KMS-11 (cell line): Measurements from ENCODE around the gene FRMD1.

ENCODE experiments used
- H2AFZ ChIP-seq: fragments of 200-600 bp; sonication (generic); 2 replicates; pipeline ENCODE4 v1.6.1; 2016; ENCODE audit warnings: antibody characterized with exemption, mixed run types, low read depth
- H3K27ac ChIP-seq: fragments of 200-600 bp; sonication (generic); 2 replicates; pipeline ENCODE4 v1.6.1; 2016; ENCODE audit warnings: mild to moderate bottlenecking, mixed run types
- H3K27me3 ChIP-seq: fragments of 200-600 bp; sonication (generic); 2 replicates; pipeline ENCODE4 v1.6.1; 2017; ENCODE audit warnings: mild to moderate bottlenecking, low read depth, mixed run types, moderate library complexity; ENCODE audit not compliant: insufficient read depth
- H3K36me3 ChIP-seq: fragments of 200-600 bp; sonication (generic); 2 replicates; pipeline ENCODE4 v1.6.1; 2017; ENCODE audit warnings: mild to moderate bottlenecking, mixed run types; ENCODE audit not compliant: insufficient read depth
- H3K4me1 ChIP-seq: fragments of 200-600 bp; sonication (generic); 2 replicates; pipeline ENCODE4 v1.6.1; 2016; ENCODE audit warnings: mild to moderate bottlenecking, low read depth, mixed run types; ENCODE audit not compliant: poor library complexity, severe bottlenecking
- H3K4me2 ChIP-seq: fragments of 200-600 bp; sonication (generic); 2 replicates; pipeline ENCODE4 v1.7.0; 2016; ENCODE audit warnings: mild to moderate bottlenecking, mixed run types
- H3K4me3 ChIP-seq: fragments of 200-600 bp; sonication (generic); IDR thresholded peaks from 2 replicates; pipeline ENCODE4 v1.6.1; 2017; ENCODE audit warnings: low read depth, low read length, mixed read lengths; ENCODE audit not compliant: insufficient read depth
- H3K79me2 ChIP-seq: fragments of 200-600 bp; sonication (generic); 2 replicates; pipeline ENCODE4 v1.6.1; 2016; ENCODE audit warnings: low read depth, mixed run types; ENCODE audit not compliant: insufficient read depth
- H3K9ac ChIP-seq: fragments of 200-600 bp; sonication (generic); 2 replicates; pipeline ENCODE4 v1.6.1; 2016; ENCODE audit warnings: mild to moderate bottlenecking, mixed run types
- H4K20me1 ChIP-seq: fragments of 200-600 bp; sonication (generic); 2 replicates; pipeline ENCODE4 v1.6.1; 2016; ENCODE audit warnings: mild to moderate bottlenecking, mixed run types; ENCODE audit not compliant: insufficient read depth
- TF ChIP-seq, protein P1 (sequence below): fragments of 200-600 bp; sonication (generic); conservative IDR thresholded peaks from 2 replicates; pipeline ENCODE4 v1.6.1; 2017; ENCODE audit warnings: low read depth, mild to moderate bottlenecking, antibody characterized with exemption, low read length, moderate library complexity, mixed read lengths

Gene FRMD1

DNA sequence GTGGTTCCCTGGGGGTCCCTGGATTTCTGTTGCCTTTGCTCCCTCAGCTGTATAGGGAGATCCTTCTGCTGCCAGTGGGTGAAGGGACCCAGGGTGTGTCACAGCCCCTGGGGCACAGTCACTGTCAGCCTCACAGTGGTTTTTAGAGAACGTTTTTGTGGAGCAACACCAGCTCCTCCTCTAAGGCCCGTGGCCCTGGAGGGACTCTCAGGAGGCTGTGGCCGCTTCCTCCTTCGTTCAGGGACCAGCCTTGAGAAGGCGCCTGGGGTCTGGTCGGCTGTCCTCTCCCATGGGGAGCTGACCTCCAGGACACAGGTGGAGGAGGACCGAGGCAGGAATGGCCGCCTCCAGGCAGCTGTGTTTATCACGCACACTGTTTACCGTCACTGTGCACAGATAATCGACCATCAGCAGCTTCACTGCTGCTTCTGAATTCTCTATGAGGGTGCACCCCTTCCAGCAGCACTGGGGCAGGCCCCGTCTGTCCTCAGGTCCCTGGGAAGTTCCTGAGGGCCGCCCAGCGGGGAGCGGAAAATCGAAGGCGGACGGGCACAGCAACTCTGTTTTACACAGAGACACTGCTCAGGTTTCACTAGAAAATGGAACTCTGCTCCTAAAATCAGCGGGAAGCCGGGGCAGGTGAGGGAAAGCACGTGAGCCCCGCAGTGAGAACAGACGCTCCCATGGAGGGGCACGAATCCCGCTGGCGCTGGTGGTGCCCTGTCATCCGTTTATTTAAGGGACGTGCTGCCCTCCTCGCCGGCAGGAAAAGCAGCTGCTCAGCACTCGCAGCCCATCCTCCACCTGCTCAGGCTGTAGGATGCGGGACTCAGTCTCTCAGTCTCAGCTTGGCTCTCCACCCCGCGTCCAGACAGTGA lies 10.4 kb upstream of the FRMD1 start:
- no peaks in the 10 kb centered on the region for H3K36me3 ChIP-seq
- no peak overlapping the region for H3K27ac ChIP-seq
- no peaks in the 10 kb centered on the region for H3K79me2 ChIP-seq
- no peaks in the 10 kb centered on the region for H4K20me1 ChIP-seq
- H2AFZ ChIP-seq, result no peak overlapping the region
- no peak overlapping the region for H3K4me2 ChIP-seq
- TF ChIP-seq, protein P1, sequence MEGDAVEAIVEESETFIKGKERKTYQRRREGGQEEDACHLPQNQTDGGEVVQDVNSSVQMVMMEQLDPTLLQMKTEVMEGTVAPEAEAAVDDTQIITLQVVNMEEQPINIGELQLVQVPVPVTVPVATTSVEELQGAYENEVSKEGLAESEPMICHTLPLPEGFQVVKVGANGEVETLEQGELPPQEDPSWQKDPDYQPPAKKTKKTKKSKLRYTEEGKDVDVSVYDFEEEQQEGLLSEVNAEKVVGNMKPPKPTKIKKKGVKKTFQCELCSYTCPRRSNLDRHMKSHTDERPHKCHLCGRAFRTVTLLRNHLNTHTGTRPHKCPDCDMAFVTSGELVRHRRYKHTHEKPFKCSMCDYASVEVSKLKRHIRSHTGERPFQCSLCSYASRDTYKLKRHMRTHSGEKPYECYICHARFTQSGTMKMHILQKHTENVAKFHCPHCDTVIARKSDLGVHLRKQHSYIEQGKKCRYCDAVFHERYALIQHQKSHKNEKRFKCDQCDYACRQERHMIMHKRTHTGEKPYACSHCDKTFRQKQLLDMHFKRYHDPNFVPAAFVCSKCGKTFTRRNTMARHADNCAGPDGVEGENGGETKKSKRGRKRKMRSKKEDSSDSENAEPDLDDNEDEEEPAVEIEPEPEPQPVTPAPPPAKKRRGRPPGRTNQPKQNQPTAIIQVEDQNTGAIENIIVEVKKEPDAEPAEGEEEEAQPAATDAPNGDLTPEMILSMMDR, result no peak
- H3K9ac ChIP-seq, result no peak overlapping the region
- H3K4me3 ChIP-seq, result no peak overlapping the region
- no peaks in the 10 kb centered on the region for H3K4me1 ChIP-seq
- peaks cover 10% of the 10 kb centered on the region; the same call in 1 of the 2 replicates for H3K27me3 ChIP-seq

DNA sequence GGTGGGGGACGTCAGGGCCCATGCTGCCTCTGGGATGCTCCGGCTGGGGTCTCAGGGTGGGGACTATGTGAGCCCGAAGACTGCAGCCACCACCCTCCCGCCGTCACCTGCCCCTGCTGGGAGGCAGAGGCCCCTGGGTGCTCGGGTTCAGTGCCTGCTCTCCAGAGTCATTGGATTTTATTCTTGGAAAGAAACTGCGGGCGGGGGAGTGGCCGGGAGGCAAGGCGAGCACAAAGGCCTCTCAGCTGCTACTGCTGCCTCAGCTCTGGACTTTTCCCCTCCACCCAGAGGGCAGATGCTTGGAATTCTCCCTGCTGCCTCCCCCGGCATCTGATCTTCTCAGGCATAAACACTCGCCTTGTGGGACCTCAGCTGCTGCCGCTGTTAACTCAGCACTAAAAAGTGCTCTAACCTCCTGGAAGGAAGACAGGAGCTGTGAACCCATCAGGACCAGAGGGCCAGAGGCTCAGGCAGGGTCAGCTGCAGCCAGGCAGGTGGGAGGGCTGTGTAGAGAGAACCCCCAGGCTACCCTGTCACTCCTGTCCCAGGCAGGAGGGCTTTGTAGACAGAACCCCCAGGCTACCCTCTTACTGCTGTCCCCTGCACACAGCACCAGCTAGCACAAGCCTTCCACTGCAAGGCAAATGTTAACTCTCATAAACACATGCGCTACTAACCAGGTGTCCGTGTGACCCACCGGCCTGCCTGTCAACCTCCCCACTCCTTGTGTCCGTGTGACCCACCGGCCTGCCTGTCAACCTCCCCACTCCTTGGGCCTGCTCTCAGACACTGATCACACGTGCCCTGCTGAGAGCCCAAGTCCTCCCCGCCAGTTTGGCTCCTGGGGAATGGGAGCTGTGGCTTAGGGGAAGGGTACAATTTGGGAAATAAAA lies 9.4 kb upstream of the FRMD1 start:
- Histone ChIP-seq H3K4me2 (no peak overlapping the region), H3K27ac (no peak overlapping the region)
- TF ChIP-seq, protein P1, result no peak

DNA sequence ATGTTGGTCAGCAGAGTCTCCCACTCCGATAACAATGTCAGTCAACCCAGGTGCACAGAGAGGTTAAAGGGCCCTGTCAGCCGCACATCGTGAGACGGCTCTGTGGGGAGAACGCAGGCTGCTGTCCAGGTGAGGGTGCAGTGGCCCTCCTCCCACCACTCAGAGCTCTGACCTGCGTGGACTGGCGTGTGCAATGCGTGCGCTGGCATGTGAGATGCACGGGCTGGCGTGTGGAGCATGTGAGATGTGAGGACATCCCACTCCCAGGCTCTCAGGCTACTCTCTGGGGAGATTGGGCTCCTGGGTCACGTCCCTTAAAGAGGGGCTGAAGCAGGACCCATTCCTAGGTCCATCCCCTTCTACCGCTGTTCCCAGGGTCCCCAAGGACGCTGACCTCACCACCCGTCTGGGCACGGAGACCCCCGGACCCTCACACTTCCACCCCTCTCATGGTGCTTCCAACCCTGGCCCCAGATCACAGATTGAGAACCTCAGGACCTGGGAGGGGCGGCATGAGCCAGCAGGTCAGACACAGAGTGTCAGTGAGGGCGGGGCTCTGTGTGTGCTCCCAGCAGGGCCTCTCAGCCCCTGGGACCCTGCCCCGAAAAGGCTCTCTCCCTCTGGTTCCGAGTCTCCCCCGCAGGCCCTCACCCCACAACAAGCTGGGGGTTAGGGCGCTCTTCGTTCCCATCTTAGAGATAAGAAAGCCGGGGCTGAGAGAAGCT lies 8.6 kb upstream of the FRMD1 start:
- Histone ChIP-seq H3K9ac (no peak overlapping the region), H3K4me1 (no peaks in the 10 kb centered on the region), H4K20me1 (no peaks in the 10 kb centered on the region), H3K27me3 (peaks cover 16% of the 10 kb centered on the region; the same call in 1 of the 2 replicates), H2AFZ (no peak overlapping the region), H3K4me2 (no peak overlapping the region), H3K4me3 (no peak overlapping the region), H3K27ac (no peak overlapping the region), H3K36me3 (no peaks in the 10 kb centered on the region), H3K79me2 (no peaks in the 10 kb centered on the region)
- TF ChIP-seq, protein P1, result no peak

More for the DNA sequence above, 9.4 kb upstream of the FRMD1 start:
- Histone ChIP-seq H3K4me3 (no peak overlapping the region), H3K79me2 (no peaks in the 10 kb centered on the region), H3K9ac (no peak overlapping the region), H4K20me1 (no peaks in the 10 kb centered on the region), H3K27me3 (peaks cover 16% of the 10 kb centered on the region; the same call in 1 of the 2 replicates), H2AFZ (no peak overlapping the region), H3K4me1 (no peaks in the 10 kb centered on the region), H3K36me3 (no peaks in the 10 kb centered on the region)

DNA sequence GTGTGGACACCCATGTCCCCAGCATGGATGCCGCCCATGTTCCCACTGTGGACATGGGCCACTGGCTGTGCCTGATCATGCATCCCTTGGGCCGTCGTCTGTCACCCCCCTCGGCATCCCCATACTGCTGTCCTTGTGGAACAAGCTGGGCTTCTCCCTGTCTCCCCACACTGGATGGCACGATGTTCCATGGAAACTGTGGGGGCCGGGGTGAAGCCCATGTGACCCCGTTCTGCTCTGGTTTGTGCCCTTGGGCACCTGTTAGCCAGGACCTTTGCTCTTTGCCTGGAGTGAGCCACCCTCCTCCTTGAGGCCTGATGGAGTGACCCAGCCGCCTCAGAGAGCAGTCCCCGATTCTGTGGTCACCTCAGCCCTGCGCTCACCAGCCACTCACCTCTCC lies 7.6 kb upstream of the FRMD1 start:
- H3K79me2 ChIP-seq, result no peaks in the 10 kb centered on the region
- H3K27ac ChIP-seq, result no peak overlapping the region
- no peak overlapping the region for H3K4me2 ChIP-seq
- no peak overlapping the region for H3K4me3 ChIP-seq
- H2AFZ ChIP-seq, result no peak overlapping the region
- H3K36me3 ChIP-seq, result no peaks in the 10 kb centered on the region
- H3K9ac ChIP-seq, result no peak overlapping the region
- no peaks in the 10 kb centered on the region for H4K20me1 ChIP-seq
- H3K4me1 ChIP-seq, result no peaks in the 10 kb centered on the region
- TF ChIP-seq, protein P1, result no peak
- peaks cover 16% of the 10 kb centered on the region; the same call in 1 of the 2 replicates for H3K27me3 ChIP-seq
